K562 (cell line): ENCODE results near the gene EME1. TPM values are rescaled to one million over a fixed set of nuclear protein-coding genes. Genes with fewer than 3 reads are reported as not detected.

Experiments used
- ADNP ChIP-seq: fragments of 200-800 bp; sonication (Bioruptor generic); IDR thresholded peaks from 2 replicates; pipeline ENCODE4 v1.6.1; 2016; ENCODE audit warnings: missing genetic modification characterization, missing compliant biosample characterization
- AFF4 ChIP-seq: sonication (generic); formaldehyde crosslinking; IDR thresholded peaks from 2 replicates; pipeline ENCODE4 v1.8.0; 2023; ENCODE audit warnings: mild to moderate bottlenecking, missing genetic modification reagents
- EGR1 ChIP-seq: fragments of 450-650 bp; conservative IDR thresholded peaks from 2 replicates; pipeline ENCODE4 v1.6.1; 2017; ENCODE audit warnings: mild to moderate bottlenecking
- ELF4 ChIP-seq: fragments of 450-650 bp; formaldehyde crosslinking; IDR thresholded peaks from 2 replicates; pipeline ENCODE4 v1.4.0; 2022; ENCODE audit warnings: missing genetic modification characterization
- FOXK1 ChIP-seq: sonication (generic); formaldehyde crosslinking; IDR thresholded peaks from 2 replicates; pipeline ENCODE4 v1.8.0; 2022; ENCODE audit warnings: missing genetic modification reagents, mild to moderate bottlenecking, borderline replicate concordance
- HNRNPUL1 ChIP-seq: fragments of 200-400 bp; formaldehyde crosslinking; IDR thresholded peaks from 2 replicates; pipeline ENCODE4 v1.6.1; 2017; ENCODE audit warnings: low read length
- NFIC ChIP-seq: fragments of 450-650 bp; IDR thresholded peaks from 2 replicates; pipeline ENCODE4 v1.6.1; 2017; ENCODE audit warnings: mild to moderate bottlenecking, inconsistent platforms
- NR1H2 ChIP-seq: sonication (generic); formaldehyde crosslinking; IDR thresholded peaks from 2 replicates; pipeline ENCODE4 v1.4.0; 2020; ENCODE audit warnings: mild to moderate bottlenecking, missing genetic modification reagents
- POU5F1 ChIP-seq: fragments of 150-350 bp; IDR thresholded peaks from 2 replicates; pipeline ENCODE4 v1.6.1; 2014; ENCODE audit warnings: borderline replicate concordance, low read length, low read depth, mild to moderate bottlenecking; ENCODE audit not compliant: partially characterized antibody
- RBM14 ChIP-seq: fragments of 200-400 bp; formaldehyde crosslinking; IDR thresholded peaks from 2 replicates; pipeline ENCODE4 v1.6.1; 2018; ENCODE audit warnings: low read depth, mild to moderate bottlenecking, low read length, moderate library complexity, borderline replicate concordance; ENCODE audit not compliant: insufficient read depth
- SNRNP70 ChIP-seq: fragments of 200-400 bp; formaldehyde crosslinking; optimal IDR thresholded peaks from 2 replicates; pipeline ENCODE3; 2017; ENCODE audit warnings: low read depth, low read length
- TBL1XR1 ChIP-seq, 2 experiments: IDR thresholded peaks; 2 replicates each; pipeline ENCODE4 v1.6.1; 2012; ENCODE audit warnings: improper control_type of control experiment in 2 of 2, low read length in 2 of 2, mild to moderate bottlenecking in 1 of 2
- TRIM25 ChIP-seq: fragments of 450-650 bp; IDR thresholded peaks from 2 replicates; pipeline ENCODE4 v1.7.0; 2016; ENCODE audit warnings: borderline replicate concordance
- ZNF263 ChIP-seq: sonication (generic); formaldehyde crosslinking; IDR thresholded peaks from 2 replicates; pipeline ENCODE4 v1.8.0; 2022; ENCODE audit warnings: mild to moderate bottlenecking, missing genetic modification reagents, borderline replicate concordance
- ZNF830 ChIP-seq: fragments of 250-450 bp; sonication (Bioruptor Pico); IDR thresholded peaks from 2 replicates; pipeline ENCODE4 v1.5.0; 2021; ENCODE audit warnings: mild to moderate bottlenecking
- polyA plus RNA-seq, 8 experiments: library from polyadenylated mRNA; depleted of rRNA in 4 of 8; stranded (reverse) in 5 of 8; unstranded in 3 of 8; fragments of >200 nt; fragmentation: Nextera tagmentation in 2 of 8; fragmentation: Illumina TruSeq in 1 of 8; extraction: Ambion mirVana in 2 of 8; extraction: Trizol in 1 of 8; gene quantifications; 2 replicates each; pipeline versions ENCODE4 v1.2.1 to v1.2.3, GENCODE V29; 2011 to 2014; ENCODE audit warnings: inconsistent platforms in 1 of 8, missing spikeins in 1 of 8
- total RNA-seq, 7 experiments: library from RNA; depleted of rRNA in 6 of 7; stranded (reverse); fragments of >200 nt in 6 of 7; fragmentation: Illumina TruSeq in 2 of 7; extraction: Trizol in 2 of 7; gene quantifications; 2 replicates each; pipeline versions ENCODE4 v1.2.1 to v1.2.3, GENCODE V29; 2011 to 2021; ENCODE audit warnings: low replicate concordance in 1 of 7
- TF ChIP-seq, protein P1 (sequence below): sonication (generic); formaldehyde crosslinking; IDR thresholded peaks from 2 replicates; pipeline ENCODE4 v1.8.1; 2023; ENCODE audit warnings: mild to moderate bottlenecking, missing genetic modification reagents
- TF ChIP-seq, protein P2 (sequence below): fragments of 250-450 bp; sonication (Bioruptor Pico); IDR thresholded peaks from 2 replicates; pipeline ENCODE4 v1.8.0; 2022; ENCODE audit warnings: inconsistent platforms, mild to moderate bottlenecking, moderate library complexity, borderline replicate concordance

EME1 gene
- total and polyA plus RNA-seq, 9 of the 15 experiments (the other 6 are each of a cell fraction or from before 2014, with no cell fraction given), result 14.6 to 44.1 (median 24.0) TPM

GRCh38 chr17:50361561-50362480 is 11.2 kb upstream of the EME1 start (continued):
- TF ChIP-seq, protein P1, sequence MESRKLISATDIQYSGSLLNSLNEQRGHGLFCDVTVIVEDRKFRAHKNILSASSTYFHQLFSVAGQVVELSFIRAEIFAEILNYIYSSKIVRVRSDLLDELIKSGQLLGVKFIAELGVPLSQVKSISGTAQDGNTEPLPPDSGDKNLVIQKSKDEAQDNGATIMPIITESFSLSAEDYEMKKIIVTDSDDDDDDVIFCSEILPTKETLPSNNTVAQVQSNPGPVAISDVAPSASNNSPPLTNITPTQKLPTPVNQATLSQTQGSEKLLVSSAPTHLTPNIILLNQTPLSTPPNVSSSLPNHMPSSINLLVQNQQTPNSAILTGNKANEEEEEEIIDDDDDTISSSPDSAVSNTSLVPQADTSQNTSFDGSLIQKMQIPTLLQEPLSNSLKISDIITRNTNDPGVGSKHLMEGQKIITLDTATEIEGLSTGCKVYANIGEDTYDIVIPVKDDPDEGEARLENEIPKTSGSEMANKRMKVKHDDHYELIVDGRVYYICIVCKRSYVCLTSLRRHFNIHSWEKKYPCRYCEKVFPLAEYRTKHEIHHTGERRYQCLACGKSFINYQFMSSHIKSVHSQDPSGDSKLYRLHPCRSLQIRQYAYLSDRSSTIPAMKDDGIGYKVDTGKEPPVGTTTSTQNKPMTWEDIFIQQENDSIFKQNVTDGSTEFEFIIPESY (CRISPR knock-in tag), result peak; percentile 95
- TF ChIP-seq ZNF263 (CRISPR knock-in tag) (no peak; the same call in 1 of the 2 replicates), ADNP (tag) (no peak), EGR1 (peak; percentile 75), NR1H2 (CRISPR knock-in tag) (no peak), HNRNPUL1 (no peak), AFF4 (CRISPR knock-in tag) (no peak), TRIM25 (no peak), POU5F1 (no peak), FOXK1 (peak; percentile 72; the same call in 1 of the 2 replicates), NFIC (peak; percentile 82), ZNF830 (CRISPR knock-in tag) (no peak), ELF4 (CRISPR knock-in tag) (no peak), RBM14 (no peak), TBL1XR1 (IDR thresholded peaks at IDR 0.05; ENCODE audit: low read length in 2 of 2) (peak in 1 of 2 experiments; percentile 56; a peak in 2 of 4 replicates), SNRNP70 (no peak)
- TF ChIP-seq, protein P2, sequence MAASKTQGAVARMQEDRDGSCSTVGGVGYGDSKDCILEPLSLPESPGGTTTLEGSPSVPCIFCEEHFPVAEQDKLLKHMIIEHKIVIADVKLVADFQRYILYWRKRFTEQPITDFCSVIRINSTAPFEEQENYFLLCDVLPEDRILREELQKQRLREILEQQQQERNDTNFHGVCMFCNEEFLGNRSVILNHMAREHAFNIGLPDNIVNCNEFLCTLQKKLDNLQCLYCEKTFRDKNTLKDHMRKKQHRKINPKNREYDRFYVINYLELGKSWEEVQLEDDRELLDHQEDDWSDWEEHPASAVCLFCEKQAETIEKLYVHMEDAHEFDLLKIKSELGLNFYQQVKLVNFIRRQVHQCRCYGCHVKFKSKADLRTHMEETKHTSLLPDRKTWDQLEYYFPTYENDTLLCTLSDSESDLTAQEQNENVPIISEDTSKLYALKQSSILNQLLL (CRISPR knock-in tag), result no peak
